Activated naive CD8-positive, alpha-beta T cell treated with anti-CD3 and anti-CD28 coated beads, Interleukin-2, amount 50 U/mL, for 16 hours (primary cell): ENCODE results near the gene TMEM130.

Experiments
- DNase-seq: peaks from one replicate; pipeline ENCODE4 v3.0.0-alpha.2; 2020; ENCODE audit warnings: low read depth, low spot score

The TMEM130 gene

DNA sequence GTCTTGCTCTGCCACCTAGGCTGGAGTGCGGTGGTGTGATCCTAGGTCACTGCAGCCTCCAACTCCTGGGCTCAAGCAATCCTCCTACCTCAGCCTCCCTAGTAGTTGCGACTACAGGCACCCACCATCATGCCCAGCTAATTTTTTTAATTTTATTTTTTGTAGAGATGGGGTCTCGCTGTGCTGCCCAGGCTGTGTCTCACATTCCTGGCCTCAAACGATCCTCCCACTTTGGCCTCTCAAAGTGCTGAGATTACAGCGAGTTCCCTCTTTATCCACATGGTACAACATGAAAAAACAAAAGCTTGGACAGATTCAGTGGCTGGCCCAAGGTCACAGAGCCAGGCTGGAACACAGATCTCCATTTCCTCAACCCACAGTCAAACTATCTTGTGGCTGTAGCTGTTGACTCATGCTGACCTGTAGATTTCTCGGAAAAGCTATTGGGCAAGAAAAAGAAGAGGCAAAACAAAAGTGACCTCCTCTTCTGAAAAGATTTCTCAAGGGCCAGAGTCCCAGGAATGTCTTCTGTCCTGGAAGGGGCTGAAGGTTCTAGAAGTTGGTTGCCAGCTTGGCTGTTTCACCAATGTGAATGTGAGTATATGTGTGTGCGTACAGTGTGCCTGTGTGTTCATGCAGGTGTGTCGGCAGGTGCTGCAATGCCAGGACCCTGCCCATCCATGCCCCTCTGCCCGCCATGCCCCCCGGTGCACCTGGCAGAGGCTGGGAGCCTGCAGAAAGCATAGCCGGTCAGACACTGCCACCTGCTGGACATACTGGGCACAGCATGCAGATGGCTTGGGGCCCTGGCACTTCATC is 28.4 kb downstream of the TMEM130 start:
- peak; percentile 32 for DNase-seq

DNA sequence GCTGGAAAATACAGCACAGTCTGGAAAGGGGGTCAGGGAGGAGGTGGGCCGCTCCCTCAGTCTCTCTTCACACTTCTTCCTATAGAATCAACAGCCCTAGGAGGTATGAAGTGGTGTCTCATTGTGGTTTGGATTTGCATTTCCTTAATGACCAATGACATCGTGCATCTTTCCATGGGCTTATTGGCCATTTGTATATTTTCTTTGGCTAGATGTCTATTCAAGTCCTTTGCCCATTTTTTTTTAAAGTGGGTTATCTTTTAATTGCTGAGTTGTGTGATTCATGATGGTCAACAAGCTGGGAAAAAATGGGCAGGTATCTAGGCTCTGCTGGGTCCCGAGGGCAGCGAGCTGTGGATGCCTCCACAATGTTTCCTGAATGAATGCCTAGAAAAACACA is 29.1 kb downstream of the TMEM130 start:
- DNase-seq: no peak

DNA sequence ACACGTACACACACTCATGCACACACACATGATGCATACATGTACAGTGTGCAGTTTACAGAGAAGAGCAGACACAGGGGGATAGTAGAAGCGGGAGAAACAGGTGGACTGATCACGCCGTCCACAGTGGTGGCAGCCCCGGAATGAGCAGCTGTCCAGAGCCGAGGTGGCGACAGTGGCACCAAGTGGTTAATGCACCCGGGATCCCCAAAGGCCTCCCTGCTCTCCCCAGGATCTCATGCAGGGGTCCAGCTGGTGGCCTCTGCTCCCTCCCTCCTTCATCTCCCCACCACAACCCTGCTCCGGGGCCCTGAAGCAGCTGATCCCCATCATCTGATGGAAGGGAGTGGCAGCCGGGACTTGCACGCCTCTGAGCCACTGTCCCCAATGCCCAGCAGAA is 29.7 kb downstream of the TMEM130 start:
- DNase-seq: no peak

DNA sequence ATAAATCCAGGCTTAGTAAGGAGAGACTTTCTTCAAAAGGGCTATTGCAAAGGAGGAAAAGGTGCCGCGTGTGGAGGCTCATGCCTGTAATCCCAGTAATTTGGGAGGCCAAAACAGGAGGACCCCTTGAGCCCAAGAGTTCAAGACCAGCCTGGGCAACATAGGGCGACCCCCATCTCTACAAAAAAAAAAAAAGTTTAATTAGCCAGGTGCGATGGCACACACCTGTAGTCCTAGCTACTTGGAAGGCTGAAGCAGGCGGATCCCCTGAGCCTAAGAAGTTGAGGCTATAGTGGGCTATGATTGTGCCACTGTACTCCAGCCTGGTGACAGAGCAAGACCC is 32.2 kb downstream of the TMEM130 start:
- no peak for DNase-seq

DNA sequence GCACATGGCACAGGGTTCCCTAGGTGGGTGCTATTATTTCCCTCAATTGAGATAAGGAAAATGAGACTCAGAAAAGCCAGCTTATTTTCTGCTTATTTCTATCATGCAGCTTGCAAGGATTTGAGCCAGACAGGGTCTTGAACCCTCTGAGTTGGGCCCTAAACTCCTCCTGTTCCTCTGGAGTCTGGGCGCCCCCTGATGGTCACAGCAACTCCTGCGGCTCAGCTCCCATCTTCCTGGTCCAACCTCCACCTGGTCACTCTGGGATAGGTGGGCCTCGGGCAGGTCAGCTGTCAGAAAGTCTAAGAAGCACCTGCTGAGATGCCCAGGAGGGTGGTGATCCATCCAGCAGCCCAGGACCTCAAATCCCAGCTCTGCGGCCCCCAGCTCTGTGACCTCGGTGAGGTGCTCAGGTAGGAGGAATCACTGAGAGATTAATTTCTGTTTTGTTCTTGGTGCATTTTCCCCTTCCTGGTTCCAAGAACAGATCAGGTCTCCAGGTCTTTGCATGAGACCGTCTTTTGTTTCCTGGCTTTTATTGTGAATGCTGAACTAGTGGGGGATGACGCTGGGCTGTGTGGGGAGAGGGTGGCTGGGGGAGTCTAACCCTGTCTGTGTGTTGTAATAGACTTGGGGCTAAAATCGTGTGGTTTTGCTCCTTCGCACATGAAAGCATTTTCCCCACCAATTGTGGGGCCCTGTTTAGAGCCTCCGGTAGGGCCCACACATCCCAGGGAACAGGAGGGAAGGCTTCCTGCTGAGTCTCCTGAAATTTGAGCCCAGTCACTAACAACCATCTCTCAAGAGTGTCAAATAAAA is 32.8 kb downstream of the TMEM130 start:
- DNase-seq: no peak

DNA sequence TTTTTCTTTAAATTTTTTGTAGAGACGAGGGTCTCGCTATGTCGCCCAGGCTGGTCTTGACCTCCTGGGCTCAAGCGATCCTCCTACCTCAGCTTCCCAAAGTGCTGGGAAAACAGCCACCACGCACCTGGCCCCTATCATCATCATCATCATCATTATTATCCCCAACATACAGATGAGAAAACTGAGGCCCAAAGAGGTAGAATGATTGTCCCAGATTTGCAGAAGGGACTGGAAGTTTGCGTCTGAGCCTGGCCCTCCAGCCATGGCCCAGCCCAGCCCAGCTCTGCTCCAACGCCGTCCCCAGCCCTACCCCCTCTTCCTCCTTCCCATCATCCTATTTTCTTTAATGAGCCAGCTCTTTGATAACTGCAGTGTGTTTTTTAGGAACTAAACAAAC is 34.9 kb downstream of the TMEM130 start:
- no peak for DNase-seq

DNA sequence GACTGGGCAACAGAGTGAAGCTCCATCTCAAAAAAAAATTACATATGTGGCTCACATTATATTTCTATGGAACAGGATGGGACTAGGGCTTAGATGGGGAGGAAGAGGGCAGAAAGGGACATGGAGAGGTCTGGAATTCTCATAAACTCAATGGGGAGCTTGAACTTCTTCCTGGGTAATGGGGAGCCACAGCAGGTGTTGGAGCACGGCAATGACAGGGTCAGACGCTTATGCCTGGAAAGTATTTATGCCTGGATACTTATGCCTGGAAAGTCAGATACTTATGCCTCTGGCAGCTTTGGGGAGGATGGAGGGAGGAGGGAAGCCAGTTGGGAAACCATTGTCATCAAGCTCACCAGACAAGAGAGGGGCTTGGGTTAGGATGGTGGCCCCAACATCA is 36.8 kb downstream of the TMEM130 start:
- no peak for DNase-seq

DNA sequence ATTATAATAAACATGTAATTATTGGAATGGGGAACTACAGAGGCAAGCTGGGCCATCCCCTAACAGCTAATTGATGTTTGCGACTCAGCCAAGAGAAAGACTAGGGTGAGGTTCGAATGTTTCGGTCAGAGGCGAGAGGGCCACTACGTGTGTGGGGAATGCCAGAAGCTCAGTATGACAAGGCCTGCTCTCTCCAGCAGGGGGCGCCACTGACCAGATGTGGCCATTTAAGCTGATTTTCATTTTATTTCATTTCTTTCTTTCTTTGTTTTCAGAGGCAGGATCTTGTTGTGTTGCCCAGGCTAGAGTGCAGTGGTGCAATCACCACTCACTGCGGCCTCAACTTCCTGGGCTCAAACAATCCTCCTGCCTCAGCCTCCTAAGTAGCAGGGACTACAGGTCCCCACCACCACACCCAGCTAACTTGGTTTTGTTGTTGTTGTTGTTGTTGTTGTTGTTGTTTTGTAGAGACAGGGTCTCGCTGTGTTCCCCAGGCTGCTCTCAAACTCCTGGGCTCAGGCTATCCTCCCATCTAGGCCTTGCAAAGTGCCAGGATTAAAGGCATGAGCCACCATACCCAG is 38.1 kb downstream of the TMEM130 start:
- DNase-seq: no peak

DNA sequence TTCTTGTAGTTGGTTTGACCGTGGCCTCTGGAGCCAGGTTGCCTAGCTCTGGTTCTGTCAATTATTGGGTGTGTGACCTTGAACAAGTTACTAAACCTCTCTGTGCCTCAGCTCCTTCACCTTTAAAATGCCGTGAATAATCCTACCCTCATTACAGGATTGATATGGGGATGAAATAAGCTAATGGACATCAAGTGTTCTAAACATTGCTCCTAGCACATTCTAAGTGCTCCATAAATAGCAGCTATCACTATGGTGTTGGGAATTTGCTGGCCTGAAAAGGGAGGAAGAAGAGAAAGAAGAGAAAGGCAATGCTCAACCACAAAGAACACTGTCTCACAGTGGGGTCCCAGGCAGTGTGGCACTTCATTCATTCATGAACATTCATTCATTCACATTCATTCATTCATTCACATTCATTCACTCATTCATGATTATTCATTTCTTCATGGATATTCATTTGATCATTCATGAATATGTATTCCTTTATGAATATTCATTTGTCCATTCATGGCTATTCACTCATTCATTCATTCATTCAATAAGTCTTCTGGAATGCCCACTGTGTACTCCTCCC is 38.8 kb downstream of the TMEM130 start:
- no peak for DNase-seq

DNA sequence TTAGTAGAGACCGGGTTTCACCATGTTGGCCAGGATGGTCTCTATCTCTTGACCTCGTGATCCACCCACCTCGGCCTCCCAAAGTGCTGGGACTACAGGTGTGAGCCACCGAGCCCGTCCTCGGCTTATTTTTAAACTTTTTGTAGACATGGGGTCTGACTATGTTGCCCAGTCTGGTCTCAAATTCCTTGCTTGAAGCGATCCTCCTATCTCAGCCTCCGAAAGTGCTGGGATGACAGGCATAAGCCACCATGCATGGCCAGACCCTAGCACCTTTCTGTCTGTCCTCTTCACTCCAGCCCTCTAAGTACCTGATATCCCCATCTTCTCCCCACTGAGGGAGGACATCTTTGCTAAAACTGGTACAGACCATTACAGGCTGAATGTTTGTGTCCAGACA is 41.4 kb downstream of the TMEM130 start:
- DNase-seq: no peak

DNA sequence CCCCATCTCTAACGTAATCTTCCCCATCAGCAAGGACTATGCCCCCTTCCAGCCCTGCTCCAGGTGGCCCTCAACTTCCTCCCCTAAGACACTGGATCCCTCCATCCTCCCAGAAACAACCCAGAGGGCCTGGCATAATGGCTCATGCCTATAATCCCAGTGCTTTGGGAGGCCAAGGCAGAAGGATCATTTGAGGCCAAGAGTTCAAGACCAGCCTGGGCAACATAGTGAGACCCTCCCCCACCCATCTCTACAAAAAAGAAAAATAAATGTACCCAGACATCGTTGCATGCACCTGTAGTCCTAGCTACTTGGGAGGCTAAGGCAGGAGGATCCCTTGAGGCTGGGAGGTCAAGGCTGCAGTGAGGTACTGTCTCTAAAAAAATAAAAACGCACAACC is 42.6 kb downstream of the TMEM130 start:
- no peak for DNase-seq

DNA sequence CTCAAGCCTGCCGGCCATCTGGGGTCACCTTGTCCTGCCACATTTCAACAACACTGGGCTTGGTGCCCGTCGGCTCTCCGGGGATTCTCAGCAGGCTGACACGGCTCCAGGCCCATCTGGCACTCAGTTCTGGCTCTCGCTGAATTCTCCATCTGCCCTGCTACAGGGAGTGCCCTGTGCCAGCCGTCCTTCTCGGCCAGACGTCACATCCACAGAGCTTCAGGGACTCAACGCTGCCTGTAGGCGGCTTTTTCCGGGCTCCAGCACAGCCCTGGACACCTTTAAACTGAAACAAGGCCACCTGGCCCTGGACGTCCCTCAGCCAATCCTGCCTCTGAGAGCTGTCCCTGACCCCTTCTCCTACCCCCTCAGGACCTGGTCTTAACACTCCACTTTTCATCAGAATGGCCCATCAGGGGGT is 43.0 kb downstream of the TMEM130 start:
- DNase-seq: no peak

DNA sequence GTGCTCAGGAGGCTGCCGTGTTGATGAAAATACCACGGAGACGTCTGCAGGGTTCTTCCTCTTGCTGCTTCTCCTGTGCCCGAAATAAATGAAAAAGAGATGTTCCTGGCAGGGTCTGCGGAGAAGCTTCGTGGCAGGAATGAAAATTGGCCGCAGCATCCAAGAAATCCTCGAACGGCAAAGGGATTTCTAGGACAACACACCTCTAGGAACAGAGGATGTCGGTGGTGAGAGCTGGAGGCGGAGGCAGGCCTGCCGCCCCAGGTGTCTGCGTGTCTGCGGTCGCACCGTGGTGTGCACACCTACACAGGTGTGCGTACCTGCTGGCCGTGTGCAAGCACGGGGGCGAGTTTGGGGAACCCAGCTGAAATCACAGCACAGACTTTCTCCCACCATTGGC is 43.4 kb downstream of the TMEM130 start:
- DNase-seq: no peak

DNA sequence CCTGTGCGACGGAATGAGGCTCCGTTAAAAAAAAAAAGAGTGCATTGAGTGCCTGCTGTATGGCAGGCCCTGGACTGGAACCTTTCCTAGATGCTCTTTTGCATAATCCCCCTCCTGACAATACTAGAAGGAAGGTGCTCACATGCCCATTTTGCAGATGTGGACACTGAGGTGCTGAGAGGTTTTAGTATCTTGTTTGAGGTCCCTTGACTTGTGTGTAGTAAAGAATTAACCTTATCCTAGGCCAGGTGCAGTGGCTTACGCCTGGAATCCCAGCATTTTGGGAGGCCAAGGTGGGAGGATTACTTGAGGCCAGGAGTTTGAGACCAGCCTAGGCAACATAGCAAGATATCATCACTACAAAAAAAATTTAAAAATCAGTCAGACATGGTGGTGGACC is 46.6 kb downstream of the TMEM130 start:
- DNase-seq: no peak

DNA sequence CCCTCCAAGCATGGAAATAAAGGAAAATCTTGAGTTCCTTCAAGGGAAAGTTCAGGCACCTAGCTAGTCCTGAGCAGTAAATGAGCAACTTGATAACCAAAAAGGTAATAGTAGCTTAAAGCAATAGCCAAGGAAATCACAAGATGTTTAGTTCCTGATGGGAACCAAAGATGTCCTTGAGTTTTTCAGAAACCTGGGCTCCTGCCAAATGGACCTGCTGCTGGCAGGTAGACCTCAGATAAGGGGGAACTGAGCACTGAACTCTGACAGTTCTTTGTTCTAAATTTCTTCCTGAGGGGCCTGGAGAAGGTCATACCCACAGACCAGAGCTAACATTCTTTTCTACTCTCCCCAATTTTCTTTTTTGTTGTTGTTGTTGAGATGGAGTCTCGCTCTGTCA is 48.5 kb downstream of the TMEM130 start:
- no peak for DNase-seq

DNA sequence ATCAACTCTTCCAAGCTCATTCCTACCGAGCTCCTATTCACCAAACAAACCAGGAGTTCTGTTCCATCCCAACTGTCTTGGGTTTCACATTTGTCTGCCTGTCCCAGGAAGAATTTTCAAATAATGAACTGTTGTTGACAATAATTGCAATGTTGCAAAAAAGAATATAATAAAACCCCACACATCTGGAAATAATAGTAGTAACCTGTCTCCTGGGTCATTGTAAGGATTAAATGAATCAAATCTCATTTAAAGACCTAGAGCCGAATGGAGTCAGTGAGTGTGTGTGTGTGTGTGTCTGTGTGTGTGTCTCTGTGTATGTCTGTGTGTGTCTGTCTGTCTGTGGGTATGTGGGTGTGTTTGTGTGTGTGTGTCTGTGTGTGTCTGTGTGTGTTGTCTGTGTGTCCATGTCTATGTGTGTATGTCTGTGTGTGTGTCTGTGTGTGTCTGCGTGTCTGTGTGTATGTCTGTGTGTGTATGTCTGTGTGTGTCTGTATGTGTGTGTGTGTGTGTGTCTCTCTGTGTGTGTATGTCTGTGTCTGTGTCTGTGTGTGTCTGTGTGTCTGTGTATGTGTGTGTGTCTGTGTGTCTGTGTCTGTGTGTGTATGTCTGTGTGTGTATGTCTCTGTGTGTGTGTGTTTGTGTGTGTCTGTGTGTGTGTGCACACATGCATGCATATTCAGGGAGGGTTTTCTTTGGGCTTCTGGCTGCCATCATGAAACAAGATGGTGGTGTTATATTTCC is 52.7 kb downstream of the TMEM130 start:
- no peak for DNase-seq

DNA sequence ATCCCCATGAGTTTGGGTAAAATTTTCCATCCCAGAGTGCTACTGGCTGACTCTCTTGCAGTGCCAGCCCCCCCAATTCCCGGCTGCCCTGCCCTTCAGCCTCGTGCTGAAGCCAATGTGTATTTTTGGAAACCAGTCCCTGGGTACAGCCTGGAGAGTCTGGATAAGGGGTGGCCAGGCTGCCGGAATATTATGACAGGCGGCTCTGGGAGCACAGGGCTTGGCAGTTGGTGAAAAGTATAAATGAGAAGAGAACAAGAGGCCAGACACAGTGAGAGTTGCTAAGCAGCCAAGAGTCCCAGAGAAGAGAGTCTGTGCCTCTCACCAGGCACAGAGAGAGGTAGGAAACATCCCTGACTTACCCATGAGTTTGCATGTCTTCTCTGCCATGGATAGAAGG is 53.6 kb downstream of the TMEM130 start:
- DNase-seq: no peak

DNA sequence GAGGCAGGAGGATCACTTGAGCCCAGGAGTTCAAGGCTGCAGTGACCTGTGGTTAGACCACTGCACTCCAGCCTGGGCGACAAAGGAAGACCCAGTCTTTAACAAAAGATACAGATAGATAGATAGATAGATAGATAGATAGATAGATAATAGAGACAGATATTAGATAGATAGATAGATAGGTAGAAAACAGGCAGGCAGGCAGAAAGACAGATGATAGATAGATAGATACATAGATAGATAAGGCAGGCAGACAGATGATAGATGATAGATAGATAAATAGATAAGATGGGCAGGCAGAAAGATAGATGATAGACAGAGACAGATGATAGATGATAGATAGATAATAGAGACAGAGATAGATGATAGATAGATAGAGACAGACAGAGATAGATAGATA is 54.5 kb downstream of the TMEM130 start:
- no peak for DNase-seq

DNA sequence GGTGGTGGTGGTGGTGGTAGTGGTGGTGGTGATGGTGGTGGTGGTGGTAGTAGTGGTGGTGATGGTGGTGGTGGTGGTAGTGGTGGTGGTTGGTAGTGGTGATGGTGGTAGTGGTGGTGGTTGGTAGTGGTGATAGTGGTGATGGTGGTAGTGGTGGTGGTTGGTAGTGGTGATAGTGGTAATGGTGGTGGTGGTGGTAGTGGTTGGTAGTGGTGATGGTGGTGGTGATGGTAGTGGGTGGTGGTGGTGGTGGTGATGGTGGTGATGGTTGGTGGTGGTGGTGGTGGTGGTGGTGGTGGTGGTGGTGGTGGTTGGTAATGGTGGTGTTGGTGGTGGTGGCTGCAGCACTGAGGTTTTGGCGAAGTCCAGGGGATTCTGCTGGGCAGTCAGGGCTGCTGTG is 58.5 kb downstream of the TMEM130 start:
- no peak for DNase-seq

DNA sequence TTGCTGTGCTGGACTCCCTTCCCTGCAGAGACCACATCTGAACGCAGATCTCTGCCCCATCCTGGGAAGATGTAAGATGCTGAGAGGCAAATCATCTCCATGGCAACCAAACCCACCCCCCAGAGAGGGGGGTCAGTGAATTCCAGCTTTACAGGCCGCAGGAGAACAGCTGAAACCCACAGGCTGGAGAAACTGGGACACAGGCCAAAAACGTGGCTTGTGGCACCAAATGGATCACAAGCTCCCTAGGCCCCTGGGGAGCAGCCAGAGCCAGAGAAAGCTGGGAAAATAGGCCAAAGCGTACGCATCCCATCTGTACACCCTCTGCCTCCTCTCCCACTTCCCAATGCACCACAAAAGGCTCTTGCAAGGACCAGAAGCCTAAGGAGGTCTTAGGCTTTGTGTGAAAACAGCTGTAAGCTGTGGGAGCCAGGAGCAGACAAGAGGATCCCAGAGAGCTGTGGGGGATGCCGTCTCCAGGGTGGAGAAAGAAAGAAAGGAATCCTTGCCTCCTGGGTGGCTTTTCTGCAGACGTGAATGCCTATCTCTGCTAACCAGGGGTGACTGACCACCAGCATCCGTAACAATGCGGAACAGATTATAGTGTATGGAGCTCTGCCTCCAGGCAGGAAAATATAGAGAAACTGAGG is 59.5 kb downstream of the TMEM130 start:
- DNase-seq: no peak

DNA sequence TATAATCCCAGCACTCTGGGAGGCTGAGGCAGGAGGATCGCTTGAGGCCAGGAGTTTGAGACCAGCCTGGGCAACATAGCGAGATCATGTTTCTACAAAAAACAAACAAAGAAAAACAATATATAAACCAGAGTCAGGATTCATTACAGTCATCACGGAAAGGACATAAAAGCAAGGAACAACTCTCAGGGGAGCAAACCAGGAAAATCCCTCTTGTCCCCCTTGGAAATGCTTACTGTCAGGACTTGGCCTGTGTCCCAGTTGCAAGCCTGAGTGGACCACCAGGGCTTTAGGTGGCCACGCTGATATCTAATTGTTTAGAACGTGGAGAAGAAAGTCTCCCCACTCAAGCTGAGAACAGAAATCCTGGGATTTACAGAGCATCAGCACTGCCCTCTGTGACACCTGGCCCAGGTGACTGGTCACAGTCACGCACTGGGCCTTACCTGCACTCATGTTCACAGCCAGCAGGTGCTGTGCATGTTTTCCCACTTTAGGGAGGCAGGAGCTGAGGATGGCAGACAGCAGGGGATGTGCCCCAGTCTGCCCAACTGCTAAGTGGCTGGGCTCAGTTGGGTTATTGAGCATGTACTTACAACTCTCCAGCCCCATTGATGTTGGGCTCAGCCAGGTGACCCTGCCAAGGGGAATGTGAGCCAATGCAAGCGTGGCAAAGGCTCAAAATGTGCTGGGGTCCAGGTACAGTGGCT is 60.9 kb downstream of the TMEM130 start:
- DNase-seq: no peak
